VCaP (cell line): ENCODE measurements around the gene GPC1.

Experiments used
- H3K27ac ChIP-seq: fragments of 450-650 bp; 2 replicates; pipeline ENCODE4 v1.5.1; 2017
- CTCF ChIP-seq: fragments of 450-650 bp; conservative IDR thresholded peaks from 2 replicates; pipeline ENCODE4 v1.5.1; 2017; ENCODE audit warnings: mild to moderate bottlenecking, moderate library complexity

GPC1 gene

GRCh38 chr2:240502059-240502429 is 66.6 kb downstream of the GPC1 start:
- H3K27ac ChIP-seq = no peak overlapping the region
- TF ChIP-seq CTCF = no peak

GRCh38 chr2:240502430-240503121 is 67.1 kb downstream of the GPC1 start:
- H3K27ac ChIP-seq = no peak overlapping the region
- no peak for TF ChIP-seq CTCF

GRCh38 chr2:240503375-240503774 is 67.9 kb downstream of the GPC1 start:
- no peak for TF ChIP-seq CTCF
- H3K27ac ChIP-seq = no peak overlapping the region

- TF ChIP-seq CTCF = no peak
- H3K27ac ChIP-seq = no peak overlapping the region
These were observed 68.4 kb downstream of the GPC1 start for GRCh38 chr2:240503848-240504247.

GRCh38 chr2:240505910-240506309 is 70.4 kb downstream of the GPC1 start:
- TF ChIP-seq CTCF = no peak
- no peak overlapping the region for H3K27ac ChIP-seq

GRCh38 chr2:240506406-240507059 is 71.1 kb downstream of the GPC1 start:
- no peak overlapping the region for H3K27ac ChIP-seq
- TF ChIP-seq CTCF = no peak

GRCh38 chr2:240507060-240507777 is 71.8 kb downstream of the GPC1 start:
- H3K27ac ChIP-seq = no peak overlapping the region
- TF ChIP-seq CTCF = no peak
